G401.6 (cell line): ENCODE data around the gene ESR2.
"Not testable (repeated sequence)": the region's sequence is repeated elsewhere in the genome, so short reads cannot be mapped to it uniquely, and the experiment has no call there.

Experiments used
- FAIRE-seq: peaks from 2 replicates; lab custom pipeline; 2012; peaks lifted over from hg19 to GRCh38; lab: Jason Lieb, UNC

Gene ESR2

GRCh38 chr14:64081174-64081746 lies 212.9 kb downstream of the ESR2 start:
- FAIRE-seq = no peak

GRCh38 chr14:64080452-64080851 lies 213.7 kb downstream of the ESR2 start:
- FAIRE-seq = no peak

GRCh38 chr14:64075613-64076005 lies 218.6 kb downstream of the ESR2 start:
- FAIRE-seq = no peak

GRCh38 chr14:64074961-64075612 lies 219.1 kb downstream of the ESR2 start:
- FAIRE-seq = no peak

DNA sequence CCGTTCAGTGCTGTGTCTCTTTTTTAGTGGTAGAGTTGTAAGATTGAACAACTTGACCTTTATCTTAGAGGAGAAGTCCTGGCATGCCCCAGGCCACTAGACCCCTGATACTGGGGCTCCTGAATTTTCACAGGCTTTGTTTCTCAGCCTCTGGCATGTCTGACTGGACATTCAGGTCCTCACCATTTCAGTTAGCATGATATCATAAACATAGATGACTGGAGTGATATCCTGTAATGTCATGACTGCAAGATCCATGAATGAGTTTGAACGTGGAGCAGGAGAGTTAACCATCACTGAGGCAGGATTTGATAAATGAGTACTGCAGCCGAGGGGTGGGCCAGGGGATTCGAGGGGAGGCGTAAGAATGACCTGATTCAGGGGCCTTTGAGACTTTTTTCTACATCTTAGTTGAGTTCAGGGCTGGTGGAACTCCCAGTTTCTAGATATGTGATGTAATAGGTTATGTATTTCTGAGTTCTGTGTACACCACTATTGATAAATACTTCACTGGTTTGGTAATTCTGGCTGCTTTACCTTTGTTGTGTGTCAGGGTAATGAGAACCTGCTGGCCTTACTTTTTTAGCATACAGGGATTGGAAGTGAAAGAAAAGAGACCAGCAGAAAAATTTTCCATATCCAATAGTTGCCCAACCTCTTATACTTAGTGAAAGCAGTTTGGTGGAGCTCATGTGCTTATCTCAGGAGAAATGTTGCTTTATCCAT lies 224.4 kb downstream of the ESR2 start:
- no peak for FAIRE-seq

GRCh38 chr14:64064447-64064846 lies 229.7 kb downstream of the ESR2 start:
- FAIRE-seq = no peak

DNA sequence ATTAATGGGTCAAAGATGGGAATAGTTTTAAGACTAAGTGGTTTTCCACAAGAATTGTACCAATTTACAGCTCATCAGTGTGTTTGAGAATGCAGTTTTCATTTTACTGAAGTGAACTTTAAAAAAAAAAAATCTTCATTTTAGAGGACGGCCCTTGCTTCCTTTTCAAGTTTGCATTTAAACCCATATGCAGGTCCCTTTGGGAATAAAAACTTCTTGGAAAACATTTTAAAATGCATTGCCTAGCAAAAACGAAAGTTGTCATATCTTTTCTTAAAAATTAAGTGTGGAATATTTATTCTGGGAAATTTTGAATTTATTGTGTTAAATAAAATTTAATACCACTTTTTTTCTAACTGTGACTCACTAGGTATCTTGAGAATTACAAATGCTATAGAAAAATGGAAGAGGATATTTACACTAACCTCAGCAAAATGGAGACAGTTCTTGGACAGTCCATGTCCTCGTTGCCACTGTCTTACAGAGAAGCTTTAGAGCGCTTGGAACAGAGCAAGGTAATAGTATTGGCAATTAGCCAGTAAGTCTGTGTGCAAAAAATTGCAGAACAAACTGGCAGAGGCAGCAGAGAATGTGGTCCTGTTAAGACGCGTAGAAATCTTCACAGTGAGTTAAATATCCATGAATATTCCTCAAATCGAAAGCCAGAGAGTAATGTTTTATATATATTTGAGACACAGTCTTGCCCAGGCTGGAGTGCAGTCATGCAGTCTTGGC lies 231.6 kb downstream of the ESR2 start:
- FAIRE-seq = no peak

DNA sequence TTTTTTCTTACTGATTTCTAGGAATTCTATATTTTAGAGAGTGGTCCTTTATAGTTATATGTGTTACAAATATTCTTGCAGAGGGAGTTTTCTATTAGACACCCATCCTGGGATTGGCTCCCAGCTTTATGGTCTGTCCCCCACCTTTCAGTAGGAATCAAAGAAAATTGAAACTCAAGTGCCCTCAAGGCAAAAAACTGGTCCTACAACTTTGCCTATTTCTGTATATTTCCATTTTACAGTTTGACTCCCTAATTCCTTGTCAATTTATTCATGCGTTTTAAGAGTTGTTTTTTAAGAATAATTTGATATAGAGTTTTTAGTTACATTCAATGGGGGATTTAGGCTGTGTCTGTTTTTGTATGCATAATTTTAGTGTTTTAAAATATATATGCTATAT lies 232.5 kb downstream of the ESR2 start:
- no peak for FAIRE-seq

- FAIRE-seq = no peak
Observed at GRCh38 chr14:64061115-64061514, 233.1 kb downstream of the ESR2 start.

DNA sequence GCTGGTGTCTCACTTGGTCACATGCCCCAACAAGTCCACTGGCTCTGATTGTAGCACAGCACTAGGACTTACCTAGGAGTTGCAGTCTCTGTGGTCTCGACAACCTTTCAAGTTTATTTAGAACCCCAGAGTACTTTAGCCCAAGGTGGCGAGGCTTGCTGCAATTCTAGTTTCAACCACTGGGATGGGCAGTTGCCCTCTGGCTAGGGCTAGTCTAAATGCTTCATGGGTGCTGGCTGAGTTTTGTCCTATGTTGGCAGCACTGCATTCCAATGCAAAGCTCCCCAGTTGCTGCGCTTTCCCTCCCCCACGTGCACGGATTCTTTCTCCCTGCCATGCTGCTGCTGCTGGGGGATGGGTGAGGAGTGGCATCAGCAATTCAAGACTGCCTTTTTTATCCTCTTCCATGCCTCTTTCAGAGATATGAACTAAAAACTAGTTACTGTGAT lies 233.5 kb downstream of the ESR2 start:
- FAIRE-seq = no peak

DNA sequence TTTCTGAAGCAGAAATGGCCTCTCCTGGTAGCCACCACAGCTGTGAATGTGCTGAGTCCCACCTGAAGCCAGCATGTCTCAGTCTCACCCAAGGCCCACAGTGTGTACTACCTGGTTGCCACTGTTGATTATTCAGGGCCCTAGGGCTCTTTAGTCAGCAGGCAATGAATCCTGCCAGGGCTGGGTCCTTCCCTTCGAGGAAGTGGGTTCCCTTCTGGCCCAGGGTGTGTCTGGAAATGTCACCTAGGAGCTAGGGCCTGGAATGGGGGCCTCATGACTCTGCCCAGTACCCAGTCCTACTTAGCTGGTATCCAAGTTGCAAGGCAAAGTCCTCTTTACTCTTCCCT lies 234.0 kb downstream of the ESR2 start:
- FAIRE-seq = no peak

DNA sequence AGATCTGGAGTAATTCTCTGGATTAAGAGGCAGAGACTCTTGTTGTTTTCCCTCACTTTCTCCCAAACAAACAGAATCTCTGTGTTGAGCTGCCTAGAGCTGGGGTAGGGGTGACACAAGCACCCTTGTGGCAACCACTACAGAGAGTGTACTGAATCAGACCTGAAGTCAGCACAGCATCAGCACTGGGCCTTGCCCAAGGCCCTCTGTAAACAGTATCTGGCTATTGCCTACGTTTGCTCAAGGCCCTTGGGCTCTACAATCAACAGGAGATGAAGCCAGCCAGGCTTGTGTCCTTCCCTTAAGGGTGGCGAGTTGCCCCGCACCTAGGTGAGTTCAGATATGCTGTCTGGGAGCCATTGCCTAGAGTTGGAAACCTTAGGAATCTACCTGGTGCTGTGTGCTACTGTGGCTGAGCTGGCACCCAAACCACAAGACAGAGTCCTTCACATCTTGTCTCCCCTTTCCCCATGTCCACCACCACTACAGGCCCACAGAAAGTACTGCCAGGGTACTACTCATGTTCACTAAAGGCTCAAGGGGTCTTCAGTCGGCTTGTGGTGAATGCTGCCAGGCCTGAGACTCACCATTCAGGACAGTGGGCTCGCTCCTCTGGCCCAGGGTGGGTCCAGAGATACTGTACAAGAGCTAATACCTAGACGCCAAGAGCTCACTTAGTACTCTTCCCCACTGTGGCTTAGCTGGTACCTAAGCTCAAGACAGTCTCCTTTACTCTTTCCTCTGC lies 234.5 kb downstream of the ESR2 start:
- FAIRE-seq = no peak

DNA sequence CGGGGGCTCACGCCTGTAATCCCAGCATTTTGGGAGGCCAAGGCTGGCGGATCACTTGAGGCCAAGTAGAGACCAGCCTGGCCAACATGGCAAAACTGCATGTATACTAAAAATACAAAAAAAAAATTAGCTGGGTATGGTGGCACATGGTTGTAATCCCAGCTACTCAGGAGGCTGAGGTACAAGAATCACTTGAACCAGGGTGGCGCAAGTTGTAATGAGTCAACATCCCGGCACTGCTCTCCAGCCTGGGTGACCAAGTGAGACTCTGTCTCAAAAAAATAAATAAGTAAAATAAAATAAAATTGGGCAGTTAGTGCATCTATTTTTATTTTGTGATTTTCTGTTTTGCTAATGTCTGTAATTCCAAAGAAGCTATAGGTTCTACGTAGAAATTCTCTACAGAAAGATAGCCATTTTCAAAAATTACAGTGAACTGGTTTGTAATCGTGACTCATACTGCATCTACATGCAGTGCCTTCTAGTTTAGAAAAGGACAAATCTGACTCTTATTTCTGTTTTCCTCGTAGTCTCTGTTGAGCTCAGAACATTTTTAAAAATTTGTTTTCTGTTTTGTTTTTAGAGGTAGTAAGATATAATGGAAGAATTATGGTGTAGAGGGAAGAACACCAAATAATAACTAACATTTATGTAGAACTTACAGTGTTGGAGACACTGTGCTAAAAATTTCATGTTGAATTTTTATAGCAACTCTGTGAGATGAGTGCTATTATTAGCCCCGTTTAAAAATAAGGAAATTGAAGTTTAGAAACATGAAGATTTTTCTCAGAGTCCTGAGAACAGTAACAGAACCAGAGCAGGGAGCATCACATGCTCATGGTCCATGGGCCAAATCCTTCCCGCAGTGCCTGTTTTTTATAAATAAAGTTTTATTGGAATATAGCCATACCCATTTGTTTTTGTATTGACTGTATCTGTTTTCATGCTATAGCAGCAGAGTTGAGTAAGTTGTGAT lies 240.2 kb downstream of the ESR2 start:
- FAIRE-seq = no peak

DNA sequence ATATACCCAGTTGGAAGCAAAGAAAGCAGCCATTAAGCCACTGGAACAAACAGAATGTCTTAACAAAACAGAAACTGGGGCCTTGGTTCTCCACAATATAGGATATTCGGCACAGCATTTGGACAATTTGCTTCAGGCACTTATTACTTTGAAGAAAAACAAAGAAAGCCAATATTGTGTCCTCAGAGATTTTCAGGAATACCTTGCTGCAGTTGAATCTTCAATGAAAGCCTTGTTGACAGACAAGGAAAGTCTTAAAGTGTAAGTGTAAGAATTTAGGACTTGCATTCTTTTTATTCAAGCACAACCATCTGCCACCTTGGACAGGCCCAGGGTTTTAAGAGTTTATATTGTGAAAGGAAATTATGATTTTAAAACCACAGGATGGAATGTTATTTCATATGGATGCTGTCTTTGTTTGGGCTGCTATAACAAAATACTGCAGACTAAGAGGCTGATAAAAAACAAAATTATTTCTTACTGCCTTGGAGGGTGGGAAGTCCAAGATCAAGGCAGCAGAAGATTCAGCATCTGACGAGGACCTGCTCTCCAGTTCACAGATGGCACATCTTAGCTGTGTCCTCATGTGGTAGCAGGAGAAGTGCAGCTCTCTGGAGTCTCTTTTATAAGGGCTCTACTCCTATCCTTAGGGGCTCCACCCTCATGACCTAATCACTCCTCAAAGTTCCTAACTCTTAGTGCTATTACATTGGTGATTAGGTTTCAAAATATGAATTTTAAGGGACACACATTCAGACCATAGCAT lies 244.4 kb downstream of the ESR2 start:
- no peak for FAIRE-seq

DNA sequence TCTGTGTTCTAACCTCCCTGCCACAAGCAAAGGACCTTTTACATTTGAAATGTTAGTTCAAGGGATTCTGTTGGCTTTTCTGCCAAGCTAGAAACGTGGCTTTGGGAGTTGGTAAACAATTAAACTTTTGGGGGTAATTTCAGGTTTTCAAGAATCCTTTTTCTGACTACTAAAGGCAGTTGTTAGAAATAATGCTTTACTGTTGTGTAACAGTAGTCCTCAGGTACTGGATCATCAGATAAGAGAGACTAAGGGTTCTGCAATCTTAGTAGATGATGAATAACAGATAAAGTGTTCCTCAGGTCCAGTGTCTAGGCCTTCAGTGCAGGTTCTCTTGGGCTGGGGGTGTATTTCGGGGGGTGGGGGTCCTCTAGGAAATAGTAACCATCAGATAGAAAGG lies 249.1 kb downstream of the ESR2 start:
- FAIRE-seq = no peak

DNA sequence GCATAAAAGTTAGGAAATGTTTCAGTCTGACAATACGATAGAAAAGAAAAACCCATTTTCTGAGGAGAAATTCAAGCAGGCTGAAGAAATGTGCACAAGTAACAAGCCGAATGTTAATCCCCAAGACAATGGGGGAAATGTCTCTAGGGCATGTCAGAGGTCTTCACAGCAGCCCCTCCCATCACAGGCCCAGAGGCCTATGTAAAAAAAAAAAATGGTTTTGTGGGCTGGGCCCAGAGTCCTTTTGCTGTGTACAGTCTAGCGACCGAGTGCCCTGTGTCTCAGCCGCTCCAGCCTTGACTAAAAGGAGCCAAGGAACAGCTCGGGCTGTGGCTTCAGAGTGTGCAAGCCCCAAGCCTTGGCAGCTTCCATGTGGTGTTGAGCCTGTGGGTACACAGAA lies 250.9 kb downstream of the ESR2 start:
- not testable (repeated sequence) for FAIRE-seq

GRCh38 chr14:64040044-64040443 lies 254.1 kb downstream of the ESR2 start:
- no peak for FAIRE-seq

- no peak for FAIRE-seq
Observed at GRCh38 chr14:64038841-64039542, 255.2 kb downstream of the ESR2 start.

- FAIRE-seq = not testable (repeated sequence)
Observed at GRCh38 chr14:64037869-64038745, 256.1 kb downstream of the ESR2 start.
